ENCODE data around the gene ENGASE. TPM values are rescaled to one million over a fixed set of nuclear protein-coding genes. Genes with fewer than 3 reads are reported as not detected.
A peak's percentile ranks its signal among the peaks of the same experiment; 100 is the strongest.

Gene ENGASE
- total and polyA plus RNA-seq, 9 of the 15 experiments (the other 6 are each of a cell fraction or from before 2014, with no cell fraction given): 0.06 to 45.5 (median 13.9) TPM

DNA sequence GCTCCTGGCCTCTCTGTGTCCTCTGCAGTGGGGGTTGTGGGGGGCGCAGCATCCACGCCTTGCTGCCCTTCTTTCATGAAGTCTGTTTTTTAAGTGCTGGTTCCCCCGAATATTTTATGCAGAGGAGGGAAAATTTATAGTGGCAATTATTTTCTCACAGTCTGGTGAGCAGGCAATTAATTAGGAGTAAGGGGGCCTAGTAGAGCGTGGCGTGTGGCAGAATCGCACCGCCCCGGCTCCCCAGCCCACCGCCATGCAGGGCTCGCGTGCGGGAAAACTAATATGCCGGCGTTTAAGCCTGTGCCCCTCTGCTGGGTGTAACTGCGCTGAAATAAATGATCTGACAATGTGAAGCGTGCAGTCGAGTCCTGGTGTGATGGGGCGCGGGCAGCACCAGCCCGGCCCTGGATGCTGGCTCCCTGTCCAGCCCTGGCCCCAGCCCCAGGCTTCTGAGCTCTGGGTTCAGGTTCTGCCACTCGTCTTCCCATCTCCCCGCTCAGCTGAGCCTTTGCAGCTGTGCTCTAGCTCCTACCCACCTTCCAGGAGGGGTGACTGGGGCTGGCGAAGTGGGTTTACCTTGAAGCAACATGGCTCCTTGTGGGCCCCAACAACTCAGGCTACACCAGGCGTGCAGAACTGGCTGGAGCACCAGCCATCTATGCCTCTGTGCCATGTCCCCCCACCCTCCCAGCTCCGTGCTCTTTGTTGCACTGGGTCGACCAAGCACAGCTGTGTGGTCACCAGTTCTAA, 13.8 kb downstream of the ENGASE start:
- Histone ChIP-seq H3K27ac (ENCODE audit: extremely low read depth, low read depth, low read length) (no peak overlapping the region), H3K4me1 (replicated peaks in 1 of 2; ENCODE audit: control insufficient read depth in 2 of 2, insufficient read depth in 2 of 2, low read length in 2 of 2) (peaks cover 0 to 35% of the 10 kb centered on the region in 2 experiments; a peak in 2 of 5 replicates), H3K9me3 (replicated peaks; ENCODE audit: control insufficient read depth, insufficient read depth, low read depth, low read length) (no peaks in the 10 kb centered on the region), H2AFZ (ENCODE audit: low read depth, low read length) (no peak overlapping the region), H4K20me1 (replicated peaks; ENCODE audit: control insufficient read depth, insufficient read depth, low read length) (peaks cover 20% of the 10 kb centered on the region), H3K79me2 (ENCODE audit: control insufficient read depth, insufficient read depth, low read length) (no peaks in the 10 kb centered on the region), H3K9me1 (ENCODE audit: control insufficient read depth, insufficient read depth, low read length) (peaks cover 5% of the 10 kb centered on the region), H3K4me2 (ENCODE audit: insufficient read depth, low read length) (no peak overlapping the region), H3K4me3 (no peak overlapping the region), H3K9ac (ENCODE audit: insufficient read depth in 1 of 2, low read depth in 2 of 2, low read length in 2 of 2) (no peak overlapping the region; a peak in 1 of 4 replicates), H3K27me3 (ENCODE audit: control insufficient read depth in 2 of 2, insufficient read depth in 2 of 2, low read length in 2 of 2) (peaks cover 2 to 16% of the 10 kb centered on the region in 2 experiments; a peak in 3 of 5 replicates), H3K36me3 (ENCODE audit: control insufficient read depth, insufficient read depth, low read length) (peaks cover 36% of the 10 kb centered on the region; the same call in 1 of the 3 replicates)
- in situ Hi-C loops (cut with MboI): no loop called here
- ChIA-PET CTCF (ENCODE audit: low intra/inter-chr PET ratio) (interaction anchor here (0.7 to 2.1 kb wide), 5 partner anchors 23 to 305 kb away, joined by 3 to 8 read pairs (median 5); no protein-coding TSS in a partner anchor), POLR2A (interaction anchor here (1.0 kb wide), 1 partner anchor 13 kb away, joined by 3 read pairs; the partner anchor contains the start of gene ENGASE)
- 74% methylated on average over 24 of the region's 26 CpGs for WGBS (ENCODE audit: insufficient coverage, low coverage, missing lambda C conversion rate)
- no TSS peak for BruUV-seq (replicated peaks)
- DNase-seq (ENCODE audit: extremely low read depth in 1 of 4, low spot score in 3 of 4): no peak
- TF ChIP-seq, protein P1, sequence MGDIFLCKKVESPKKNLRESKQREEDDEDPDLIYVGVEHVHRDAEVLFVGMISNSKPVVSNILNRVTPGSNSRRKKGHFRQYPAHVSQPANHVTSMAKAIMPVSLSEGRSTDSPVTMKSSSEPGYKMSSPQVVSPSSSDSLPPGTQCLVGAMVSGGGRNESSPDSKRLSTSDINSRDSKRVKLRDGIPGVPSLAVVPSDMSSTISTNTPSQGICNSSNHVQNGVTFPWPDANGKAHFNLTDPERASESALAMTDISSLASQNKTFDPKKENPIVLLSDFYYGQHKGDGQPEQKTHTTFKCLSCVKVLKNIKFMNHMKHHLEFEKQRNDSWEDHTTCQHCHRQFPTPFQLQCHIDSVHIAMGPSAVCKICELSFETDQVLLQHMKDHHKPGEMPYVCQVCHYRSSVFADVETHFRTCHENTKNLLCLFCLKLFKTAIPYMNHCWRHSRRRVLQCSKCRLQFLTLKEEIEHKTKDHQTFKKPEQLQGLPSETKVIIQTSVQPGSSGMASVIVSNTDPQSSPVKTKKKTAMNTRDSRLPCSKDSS (IDR thresholded peaks at IDR 0.05; ENCODE audit: low read depth, partially characterized antibody): no peak
- TF ChIP-seq POLR2G (IDR thresholded peaks at IDR 0.05; ENCODE audit: low read depth, low read length) (peak; percentile 43; the same call in 1 of the 2 replicates), RBFOX2 (IDR thresholded peaks at IDR 0.05; ENCODE audit: low read depth, low read length) (peak; percentile 24; the same call in 1 of the 2 replicates), ZNF24 (IDR thresholded peaks at IDR 0.05) (no peak)
- TF ChIP-seq, protein P2, sequence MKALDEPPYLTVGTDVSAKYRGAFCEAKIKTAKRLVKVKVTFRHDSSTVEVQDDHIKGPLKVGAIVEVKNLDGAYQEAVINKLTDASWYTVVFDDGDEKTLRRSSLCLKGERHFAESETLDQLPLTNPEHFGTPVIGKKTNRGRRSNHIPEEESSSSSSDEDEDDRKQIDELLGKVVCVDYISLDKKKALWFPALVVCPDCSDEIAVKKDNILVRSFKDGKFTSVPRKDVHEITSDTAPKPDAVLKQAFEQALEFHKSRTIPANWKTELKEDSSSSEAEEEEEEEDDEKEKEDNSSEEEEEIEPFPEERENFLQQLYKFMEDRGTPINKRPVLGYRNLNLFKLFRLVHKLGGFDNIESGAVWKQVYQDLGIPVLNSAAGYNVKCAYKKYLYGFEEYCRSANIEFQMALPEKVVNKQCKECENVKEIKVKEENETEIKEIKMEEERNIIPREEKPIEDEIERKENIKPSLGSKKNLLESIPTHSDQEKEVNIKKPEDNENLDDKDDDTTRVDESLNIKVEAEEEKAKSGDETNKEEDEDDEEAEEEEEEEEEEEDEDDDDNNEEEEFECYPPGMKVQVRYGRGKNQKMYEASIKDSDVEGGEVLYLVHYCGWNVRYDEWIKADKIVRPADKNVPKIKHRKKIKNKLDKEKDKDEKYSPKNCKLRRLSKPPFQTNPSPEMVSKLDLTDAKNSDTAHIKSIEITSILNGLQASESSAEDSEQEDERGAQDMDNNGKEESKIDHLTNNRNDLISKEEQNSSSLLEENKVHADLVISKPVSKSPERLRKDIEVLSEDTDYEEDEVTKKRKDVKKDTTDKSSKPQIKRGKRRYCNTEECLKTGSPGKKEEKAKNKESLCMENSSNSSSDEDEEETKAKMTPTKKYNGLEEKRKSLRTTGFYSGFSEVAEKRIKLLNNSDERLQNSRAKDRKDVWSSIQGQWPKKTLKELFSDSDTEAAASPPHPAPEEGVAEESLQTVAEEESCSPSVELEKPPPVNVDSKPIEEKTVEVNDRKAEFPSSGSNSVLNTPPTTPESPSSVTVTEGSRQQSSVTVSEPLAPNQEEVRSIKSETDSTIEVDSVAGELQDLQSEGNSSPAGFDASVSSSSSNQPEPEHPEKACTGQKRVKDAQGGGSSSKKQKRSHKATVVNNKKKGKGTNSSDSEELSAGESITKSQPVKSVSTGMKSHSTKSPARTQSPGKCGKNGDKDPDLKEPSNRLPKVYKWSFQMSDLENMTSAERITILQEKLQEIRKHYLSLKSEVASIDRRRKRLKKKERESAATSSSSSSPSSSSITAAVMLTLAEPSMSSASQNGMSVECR (CRISPR knock-in tag; IDR thresholded peaks at IDR 0.05): no peak
- intact Hi-C loops (cut with micrococcal nuclease): no loop called here
- FAIRE-seq: no peak
- no peak for ATAC-seq
